Peyer's patch (tissue), 4 donors: ENCODE results near the gene XG. TPM values are rescaled to one million over a fixed set of nuclear protein-coding genes. Genes with fewer than 3 reads are reported as not detected.
A peak's percentile ranks its signal among the peaks of the same experiment; 100 is the strongest.

Experiments used
- DNase-seq, 3 donors: peaks; one replicate each; pipeline ENCODE4 v3.0.0-alpha.2; 2017 to 2019
- H3K27ac ChIP-seq, 4 donors: fragments of 200-600 bp; sonication (generic); one replicate each; pipeline ENCODE4 v1.5.1; 2016 to 2019
- H3K27me3 ChIP-seq, 2 donors: fragments of 200-600 bp; sonication (generic); one replicate each; pipeline ENCODE4 v1.5.1; 2019
- H3K36me3 ChIP-seq, 3 donors: fragments of 200-600 bp; sonication (generic); one replicate each; pipeline ENCODE4 v1.5.1; 2016 to 2019
- H3K4me1 ChIP-seq, 4 donors: fragments of 200-600 bp; sonication (generic); one replicate each; pipeline ENCODE4 v1.5.1; 2016 to 2019
- H3K4me3 ChIP-seq, 4 donors: fragments of 200-600 bp; sonication (generic); 1 replicate in 3 of 4; 2 replicates in 1 of 4; pipeline ENCODE4 v1.5.1; 2016 to 2019; ENCODE audit warnings: mild to moderate bottlenecking in 1 of 4
- H3K9me3 ChIP-seq, 4 donors: fragments of 200-600 bp; sonication (generic); one replicate each; pipeline ENCODE4 v1.5.1; 2016 to 2019; ENCODE audit warnings: mild to moderate bottlenecking in 1 of 4
- CTCF ChIP-seq, 6 experiments: fragments of 450-650 bp in 4 of 6; fragments of 200-600 bp in 2 of 6; sonication (generic) in 1 of 6; IDR thresholded peaks; one replicate each; pipeline ENCODE4 v1.5.1; 2017 to 2019; ENCODE audit warnings: antibody characterized with exemption in 6 of 6, mild to moderate bottlenecking in 3 of 6, moderate library complexity in 1 of 6
- POLR2A ChIP-seq, 2 donors: fragments of 450-650 bp; IDR thresholded peaks; one replicate each; pipeline ENCODE4 v1.5.1; 2017; ENCODE audit warnings: antibody characterized with exemption in 2 of 2, mild to moderate bottlenecking in 2 of 2, moderate library complexity in 2 of 2
- total RNA-seq, 4 donors: library from RNA; depleted of rRNA; stranded (reverse); fragments of >200 nt; gene quantifications; one replicate each; pipeline ENCODE4 v1.1.0, GENCODE V29; 2016

XG gene
- total RNA-seq, 4 donors from 2014 or later, result 0.40 TPM; not detected in 3

GRCh38 chrX:2714551-2714950 is 37.3 kb upstream of the XG start:
- no peak overlapping the region for H3K27ac ChIP-seq
- H3K27me3 ChIP-seq, result no peaks in the 10 kb centered on the region
- no peak overlapping the region for H3K4me3 ChIP-seq
- H3K9me3 ChIP-seq, result no peaks in the 10 kb centered on the region
- H3K36me3 ChIP-seq, result peaks cover 0 to 57% (median 0%) of the 10 kb centered on the region in 3 donors
- peaks cover 3 to 12% (median 8%) of the 10 kb centered on the region in 4 donors for H3K4me1 ChIP-seq
- no peak for DNase-seq
- no peak for TF ChIP-seq POLR2A (IDR thresholded peaks at IDR 0.05)
- no peak for TF ChIP-seq CTCF (IDR thresholded peaks at IDR 0.05)

GRCh38 chrX:2715066-2715600 is 36.7 kb upstream of the XG start:
- DNase-seq, result no peak
- Histone ChIP-seq H3K27me3 (no peaks in the 10 kb centered on the region), H3K27ac (no peak overlapping the region), H3K4me3 (no peak overlapping the region), H3K9me3 (no peaks in the 10 kb centered on the region), H3K36me3 (peaks cover 0 to 63% (median 0%) of the 10 kb centered on the region in 3 donors), H3K4me1 (peaks cover 0 to 7% (median 3%) of the 10 kb centered on the region in 4 donors)
- no peak for TF ChIP-seq CTCF (IDR thresholded peaks at IDR 0.05)
- no peak for TF ChIP-seq POLR2A (IDR thresholded peaks at IDR 0.05)

GRCh38 chrX:2717312-2717711 is 34.5 kb upstream of the XG start:
- no peaks in the 10 kb centered on the region for H3K4me1 ChIP-seq
- H3K36me3 ChIP-seq, result peaks cover 0 to 75% (median 0%) of the 10 kb centered on the region in 3 donors
- H3K4me3 ChIP-seq, result no peak overlapping the region
- H3K27me3 ChIP-seq, result no peaks in the 10 kb centered on the region
- H3K27ac ChIP-seq, result no peak overlapping the region
- no peaks in the 10 kb centered on the region for H3K9me3 ChIP-seq
- DNase-seq, result no peak
- no peak for TF ChIP-seq POLR2A (IDR thresholded peaks at IDR 0.05)
- TF ChIP-seq CTCF (IDR thresholded peaks at IDR 0.05), result no peak

- Histone ChIP-seq H3K9me3 (no peaks in the 10 kb centered on the region), H3K4me3 (no peak overlapping the region), H3K36me3 (peaks cover 0 to 91% (median 0%) of the 10 kb centered on the region in 3 donors), H3K4me1 (no peaks in the 10 kb centered on the region), H3K27me3 (no peaks in the 10 kb centered on the region), H3K27ac (no peak overlapping the region)
- DNase-seq, result peak in 1 of 3 donors; percentile 15
- TF ChIP-seq CTCF (IDR thresholded peaks at IDR 0.05) (no peak), POLR2A (IDR thresholded peaks at IDR 0.05) (no peak)
Measured at GRCh38 chrX:2718821-2719220, 33.0 kb upstream of the XG start.

- DNase-seq, result no peak
- Histone ChIP-seq H3K4me1 (no peaks in the 10 kb centered on the region), H3K27ac (no peak overlapping the region), H3K9me3 (no peaks in the 10 kb centered on the region), H3K4me3 (no peak overlapping the region), H3K36me3 (peaks cover 0 to 96% (median 0%) of the 10 kb centered on the region in 3 donors), H3K27me3 (no peaks in the 10 kb centered on the region)
- TF ChIP-seq CTCF (IDR thresholded peaks at IDR 0.05) (no peak), POLR2A (IDR thresholded peaks at IDR 0.05) (no peak)
Measured at GRCh38 chrX:2719774-2720447, 31.9 kb upstream of the XG start.
